Stimulated activated CD4-positive, alpha-beta T cell treated with anti-CD3 and anti-CD28 coated beads, TNF-alpha, amount 100 ng/mL, for 1 hour (primary cell): ENCODE results near the gene LSG1.

Experiments used
- DNase-seq, 3 donors: peaks; one replicate each; pipeline ENCODE4 v3.0.0-alpha.2; 2020; ENCODE audit warnings: low read depth in 3 of 3, low spot score in 1 of 3

Gene LSG1

DNA sequence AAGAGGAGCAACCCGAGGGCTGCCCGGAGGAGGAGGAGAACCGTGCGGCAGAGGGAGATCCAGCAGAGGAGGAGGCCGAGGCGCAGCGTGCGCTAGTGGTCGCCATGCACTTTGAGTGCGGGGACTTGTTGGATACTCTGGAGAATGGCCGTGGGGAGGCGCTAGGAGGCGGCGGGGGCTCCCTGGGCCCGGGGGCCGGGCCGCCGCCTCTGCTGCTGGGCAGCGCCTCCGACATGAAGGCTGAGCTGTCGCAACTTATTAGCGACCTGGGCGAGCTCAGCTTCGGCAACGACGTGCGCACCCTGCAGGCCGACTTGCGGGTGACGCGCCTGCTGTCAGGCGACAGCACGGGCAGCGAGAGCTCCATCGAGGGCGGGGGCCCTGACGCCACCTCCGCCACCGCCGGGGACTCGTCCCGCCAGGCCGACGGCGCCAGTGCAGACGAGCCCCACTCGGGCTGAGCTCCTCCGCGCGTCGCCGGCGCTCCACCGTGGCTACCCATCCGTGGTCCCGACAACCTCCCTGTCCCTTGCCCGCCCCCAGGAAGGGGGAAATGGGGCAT lies 15.7 kb upstream of the LSG1 start:
- DNase-seq, result peak; percentile 27 to 74 (median 59)

- peak in 1 of 3 donors; percentile 27 for DNase-seq
These were observed 15.0 kb upstream of the LSG1 start for GRCh38 chr3:194686816-194687637.

- no peak for DNase-seq
These were observed 14.4 kb upstream of the LSG1 start for GRCh38 chr3:194686414-194686815.

DNA sequence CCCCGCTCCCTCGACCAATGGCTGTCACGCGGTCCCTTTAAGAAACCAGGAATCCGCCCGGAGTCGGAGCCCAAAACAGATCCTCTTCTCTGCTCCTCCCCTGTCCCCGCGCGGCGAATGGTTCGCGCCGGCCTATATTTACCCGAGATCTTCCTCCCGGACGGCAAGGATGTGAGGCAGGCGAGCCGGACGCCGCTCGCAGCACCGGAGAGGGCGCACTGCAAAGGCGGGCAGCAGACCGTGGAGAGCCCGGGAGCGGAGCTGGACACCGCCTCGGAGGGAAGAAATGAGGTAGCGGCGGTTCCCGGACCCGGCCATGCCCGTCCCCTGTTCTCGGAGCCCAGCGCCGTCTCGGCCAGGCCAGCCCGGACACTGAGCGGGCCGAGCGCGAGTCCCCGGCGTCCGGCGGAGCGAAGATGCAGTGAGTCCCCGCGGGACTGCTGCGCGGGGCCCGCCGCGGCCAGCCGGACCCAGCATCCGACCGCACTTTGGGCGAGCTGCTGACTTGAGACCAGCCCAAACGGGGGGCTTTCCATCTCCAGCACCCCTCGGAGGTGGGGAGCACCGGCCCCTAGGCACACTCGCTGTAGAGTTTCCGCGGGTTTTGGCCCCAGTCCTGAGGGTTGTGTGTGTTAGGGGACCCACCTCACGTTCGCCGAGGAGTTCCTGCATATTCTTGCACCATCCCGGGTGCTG lies 13.9 kb upstream of the LSG1 start, which contains the start of gene FAM43A:
Gene FAM43A, plus strand, starts transcription at position 166 of the 696 bp plus-strand sequence. CDS start 944 bp downstream, outside the sequence.
- DNase-seq, result peak; percentile 27 to 65 (median 59)

DNA sequence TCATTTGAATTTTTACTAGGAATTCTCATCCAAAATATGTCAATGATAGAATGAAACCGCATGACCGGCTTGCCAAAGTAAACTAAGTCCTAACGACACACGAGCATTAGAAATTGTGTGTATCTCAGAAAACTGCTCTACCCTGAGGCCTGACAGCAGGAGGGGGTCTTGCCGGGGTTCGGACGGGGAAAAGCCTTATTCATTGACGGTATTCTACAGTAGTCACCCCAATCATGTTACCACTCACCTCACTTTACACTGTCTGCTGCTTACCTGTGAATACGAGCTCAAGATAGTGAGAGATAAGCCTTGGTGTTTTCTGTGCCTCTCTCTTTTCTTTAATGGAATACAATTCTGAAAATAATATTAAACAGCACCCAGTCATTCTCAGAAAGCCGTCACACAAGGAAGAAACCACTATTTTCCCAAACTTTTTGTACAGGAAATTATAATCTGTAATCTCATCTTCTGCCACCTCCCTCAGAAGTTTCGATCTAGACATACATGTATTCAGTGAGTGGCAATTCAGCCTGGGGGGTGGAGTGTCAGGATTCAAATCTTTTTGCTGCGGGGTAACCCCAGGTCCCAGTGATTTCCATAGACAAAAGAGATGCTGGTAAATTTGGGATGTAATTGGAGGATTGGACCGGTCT lies 13.2 kb upstream of the LSG1 start:
- DNase-seq, result no peak

GRCh38 chr3:194683380-194683779 lies 11.4 kb upstream of the LSG1 start:
- no peak for DNase-seq

DNA sequence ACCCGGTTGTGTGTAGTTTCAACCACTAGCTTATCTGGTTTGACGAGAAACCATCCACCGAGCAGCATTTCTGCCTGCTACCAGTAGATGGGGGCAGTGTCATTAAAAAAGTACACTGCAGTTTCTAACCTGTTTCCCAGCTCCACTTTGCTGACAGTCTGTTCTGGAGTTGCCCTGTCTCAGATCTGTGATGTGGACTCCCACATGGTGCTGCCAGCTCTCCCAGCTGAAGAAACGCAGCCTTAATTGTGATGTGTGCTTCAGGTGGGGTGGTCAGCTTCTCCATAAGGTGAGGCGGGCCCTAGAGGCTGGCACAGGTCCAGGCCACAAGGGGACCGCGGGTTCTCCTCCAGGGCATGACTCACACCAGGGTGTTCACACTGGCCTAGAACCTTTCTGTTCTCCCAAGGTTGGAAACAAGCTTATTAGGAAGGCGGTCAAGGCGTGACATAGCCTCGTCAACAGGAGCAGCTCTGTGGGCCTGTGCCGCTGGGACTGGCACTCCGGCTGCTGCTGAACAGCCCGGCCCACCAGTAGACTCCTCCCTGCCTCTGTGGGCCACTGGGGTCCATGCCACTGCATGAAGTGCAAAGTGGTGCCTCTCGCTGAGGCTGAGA lies 10.8 kb upstream of the LSG1 start:
- DNase-seq, result peak; percentile 32 to 48 (median 38)

DNA sequence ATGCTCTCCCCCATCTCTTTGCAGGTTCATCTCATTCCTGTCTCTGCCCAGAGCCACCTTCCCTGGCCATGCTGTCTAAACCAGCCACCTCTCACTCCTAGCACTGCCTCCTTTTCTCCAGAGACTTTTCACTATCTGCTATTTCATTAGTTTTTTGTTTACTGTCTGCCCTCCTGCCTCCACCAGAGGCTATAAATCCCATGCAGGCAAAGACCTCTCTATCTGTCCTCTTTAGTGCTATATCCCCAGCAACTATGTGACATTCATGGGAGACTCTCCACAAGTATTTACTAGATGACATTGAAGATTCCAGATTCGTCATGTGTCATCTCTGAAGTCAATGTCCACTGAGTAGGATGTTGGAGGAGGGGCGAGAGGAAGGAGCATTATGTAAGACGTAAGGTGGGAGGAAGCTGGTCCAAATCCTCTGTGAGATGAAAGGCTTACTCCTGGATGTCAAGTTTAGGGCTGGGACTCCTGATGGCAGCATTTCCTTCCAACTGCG lies 10.2 kb upstream of the LSG1 start:
- no peak for DNase-seq

- DNase-seq, result no peak
These were observed 9.1 kb upstream of the LSG1 start for GRCh38 chr3:194680888-194681615.

GRCh38 chr3:194676471-194676870 lies 4.5 kb upstream of the LSG1 start:
- no peak for DNase-seq

- no peak for DNase-seq
These were observed 3.7 kb upstream of the LSG1 start for GRCh38 chr3:194675680-194676079.

- DNase-seq, result peak in 1 of 3 donors; percentile 55
These were observed 3.2 kb upstream of the LSG1 start for GRCh38 chr3:194675081-194675640.

GRCh38 chr3:194673761-194674160 lies 1.8 kb upstream of the LSG1 start:
- DNase-seq, result no peak

- DNase-seq, result no peak
These were observed 885 bp upstream of the LSG1 start for GRCh38 chr3:194672876-194673275.

DNA sequence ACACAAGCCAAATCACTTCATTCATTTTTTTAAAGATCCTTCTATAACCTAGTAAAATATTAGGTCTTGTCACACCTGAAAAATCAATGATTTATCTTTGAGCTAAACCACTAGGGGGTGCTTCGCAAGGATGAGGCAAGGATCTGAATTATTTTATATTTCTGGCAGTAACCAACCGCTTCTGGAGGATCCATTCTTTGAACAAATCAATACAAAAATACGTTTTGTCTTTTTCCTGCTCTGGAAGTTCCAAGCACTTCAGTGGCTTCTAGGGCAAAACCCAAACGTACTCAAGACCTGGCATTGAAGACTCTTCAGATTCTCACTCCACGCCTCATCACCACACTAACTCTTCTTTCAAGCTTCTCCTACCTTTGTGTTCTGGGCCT lies 486 bp downstream of the LSG1 start:
- DNase-seq, result no peak

- DNase-seq, result no peak
These were observed 4.6 kb downstream of the LSG1 start for GRCh38 chr3:194667363-194667762.

- no peak for DNase-seq
These were observed 7.1 kb downstream of the LSG1 start for GRCh38 chr3:194664857-194665256.

DNA sequence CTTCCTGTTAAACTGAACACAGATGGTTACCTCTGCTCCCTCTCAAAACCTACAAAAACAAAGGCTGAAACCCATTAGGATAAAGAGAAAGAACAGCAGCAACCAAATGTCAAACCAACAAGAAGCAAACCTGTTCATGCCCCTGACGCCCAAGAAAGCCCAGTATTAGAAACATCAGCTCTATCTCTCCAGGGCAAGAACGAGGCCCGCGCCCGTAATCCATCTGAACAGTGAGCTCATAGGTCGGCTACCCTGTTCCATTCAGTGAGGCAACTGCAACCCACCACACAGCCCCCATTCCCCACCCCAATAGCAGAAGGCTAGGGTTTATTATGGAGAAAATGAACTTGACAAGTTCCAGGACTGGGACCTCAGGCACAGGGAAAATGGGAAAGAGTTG lies 10.0 kb downstream of the LSG1 start:
- DNase-seq, result no peak

DNA sequence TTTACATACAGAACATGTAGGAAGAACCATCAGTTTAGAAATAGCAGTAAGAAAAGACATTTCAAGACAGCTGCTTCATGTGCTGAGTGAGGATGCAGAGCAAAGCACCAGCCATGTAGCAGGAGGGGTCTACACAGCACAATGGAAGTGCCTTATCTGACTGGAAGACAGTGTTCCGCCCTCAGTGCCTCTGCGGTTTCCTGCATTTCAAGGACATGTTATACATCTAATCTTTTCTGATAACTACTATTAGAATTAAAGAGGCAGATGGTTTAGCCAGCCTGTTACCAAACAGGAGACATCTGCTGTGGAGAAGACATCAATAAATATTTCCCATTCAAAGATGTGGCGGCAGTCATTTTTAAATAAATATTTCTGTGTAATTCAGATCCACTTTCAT lies 10.6 kb downstream of the LSG1 start:
- DNase-seq, result no peak

DNA sequence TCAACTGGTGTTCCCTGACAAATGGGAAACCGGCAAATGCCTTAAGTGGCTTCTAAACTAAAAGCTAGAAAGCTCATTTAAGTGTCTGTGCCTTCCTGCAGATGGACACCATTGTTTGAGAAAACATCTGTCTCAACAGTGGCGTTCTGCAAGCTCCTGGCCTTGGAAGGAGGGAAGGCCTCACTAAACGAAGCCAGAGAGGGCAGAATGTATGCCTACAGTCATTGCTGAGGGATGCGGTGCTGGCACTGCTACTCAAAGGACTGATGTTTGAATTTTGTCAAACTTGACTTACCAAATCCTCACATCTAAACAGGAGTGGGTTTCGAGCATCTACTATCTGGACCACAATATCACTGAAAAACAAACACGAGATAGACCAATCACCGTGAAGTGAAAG lies 12.2 kb downstream of the LSG1 start:
- DNase-seq, result no peak
